GM19043 (cell line): ENCODE data around the gene CFAP58.
A peak's percentile ranks its signal among the peaks of the same experiment; 100 is the strongest.

Experiments
- ATAC-seq: cut with Tn5 transposase; IDR thresholded peaks from one replicate; pipeline ENCODE4 v1.9.1; 2021; ENCODE audit warnings: low read depth; ENCODE audit not compliant: unreplicated experiment

CFAP58 gene

DNA sequence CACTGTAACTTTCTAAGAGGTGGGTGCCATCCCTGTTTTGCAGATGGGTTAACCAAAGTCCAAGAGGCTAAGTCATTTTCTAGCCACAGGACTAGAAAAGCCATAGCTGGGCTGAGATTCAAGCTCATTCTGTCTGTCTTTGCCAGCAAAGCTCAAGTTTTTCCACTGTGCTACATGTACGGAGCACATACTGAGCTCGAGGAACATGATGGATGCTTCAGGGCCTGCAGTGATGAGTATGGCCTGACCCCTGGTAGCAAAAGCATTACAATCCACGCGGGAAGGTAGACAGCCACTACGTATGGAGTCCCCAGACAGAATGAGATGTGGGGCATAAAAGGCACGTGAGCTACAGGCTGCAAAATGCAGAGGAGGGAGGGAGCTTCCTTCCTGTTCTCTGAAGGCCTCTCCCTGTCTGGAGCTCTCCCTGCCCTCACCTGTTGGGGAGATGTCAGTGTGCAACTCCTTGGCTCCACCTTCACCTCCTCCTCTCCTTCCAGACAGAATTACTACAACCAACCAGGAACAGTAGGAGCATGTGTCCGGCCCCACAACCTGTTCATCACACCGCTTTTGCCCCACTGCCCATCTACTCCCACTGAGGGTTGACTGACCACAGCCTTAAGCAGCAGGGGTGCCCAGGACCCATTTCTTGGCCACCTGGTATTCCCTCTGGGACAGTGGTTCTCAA lies 31.8 kb upstream of the CFAP58 start:
- no peak for ATAC-seq

DNA sequence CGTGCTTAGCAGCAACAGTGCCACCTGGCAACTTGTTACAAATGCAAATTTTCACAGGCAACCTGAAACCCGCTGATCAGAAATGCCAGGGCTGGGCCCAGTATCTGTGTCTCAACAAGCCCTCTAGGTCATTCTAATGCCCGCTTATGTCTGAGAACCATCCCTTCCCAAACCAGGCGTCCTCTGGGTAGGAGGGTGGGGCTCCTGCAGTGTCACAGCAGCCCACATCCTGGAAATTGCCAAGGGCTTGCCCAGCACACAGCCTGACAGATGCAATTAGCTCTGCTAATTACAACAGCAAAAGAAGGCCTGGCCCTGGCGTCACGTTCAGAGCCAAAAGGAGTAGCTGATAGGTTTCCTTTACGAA lies 31.2 kb upstream of the CFAP58 start:
- no peak for ATAC-seq

DNA sequence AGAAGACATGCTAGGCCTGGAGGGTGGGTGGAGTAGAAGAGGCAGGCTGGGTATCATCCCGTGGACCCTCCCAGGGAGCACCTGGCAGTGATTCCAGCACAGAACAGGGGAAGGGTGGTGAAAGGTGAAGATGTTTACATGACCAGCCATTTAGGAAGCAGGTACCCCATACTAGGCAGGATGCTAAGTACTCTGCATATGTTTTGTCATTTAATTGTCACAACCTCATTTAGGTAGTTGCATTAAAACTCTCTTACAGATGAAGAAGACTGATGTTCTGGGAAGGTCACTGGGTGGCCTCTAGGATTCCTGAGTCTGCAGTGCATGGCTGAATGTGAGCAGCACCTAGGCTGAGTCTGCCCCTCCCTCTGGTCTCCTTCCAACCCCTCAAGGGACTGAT lies 30.5 kb upstream of the CFAP58 start:
- no peak for ATAC-seq

DNA sequence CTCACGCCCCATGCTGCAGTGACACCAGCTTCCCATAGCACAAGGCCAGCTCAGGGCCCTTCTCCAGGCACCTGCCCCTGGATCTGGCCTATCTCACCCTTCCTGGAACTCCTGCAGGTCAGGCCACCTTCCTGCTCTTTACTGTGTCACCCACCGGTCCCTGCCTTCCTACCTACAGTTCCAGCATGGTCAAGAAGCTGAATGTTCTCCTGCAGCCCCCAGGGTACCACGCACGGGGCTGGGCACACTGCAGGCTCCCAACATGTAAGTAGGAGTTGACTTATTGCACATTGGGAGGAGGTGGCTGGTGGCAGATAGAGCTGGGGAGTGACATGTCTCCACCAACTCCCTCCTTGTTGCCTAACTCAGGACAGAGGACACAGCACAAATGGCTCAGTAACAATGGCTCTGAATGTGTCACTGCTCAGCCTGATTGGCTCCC lies 29.9 kb upstream of the CFAP58 start:
- no peak for ATAC-seq

DNA sequence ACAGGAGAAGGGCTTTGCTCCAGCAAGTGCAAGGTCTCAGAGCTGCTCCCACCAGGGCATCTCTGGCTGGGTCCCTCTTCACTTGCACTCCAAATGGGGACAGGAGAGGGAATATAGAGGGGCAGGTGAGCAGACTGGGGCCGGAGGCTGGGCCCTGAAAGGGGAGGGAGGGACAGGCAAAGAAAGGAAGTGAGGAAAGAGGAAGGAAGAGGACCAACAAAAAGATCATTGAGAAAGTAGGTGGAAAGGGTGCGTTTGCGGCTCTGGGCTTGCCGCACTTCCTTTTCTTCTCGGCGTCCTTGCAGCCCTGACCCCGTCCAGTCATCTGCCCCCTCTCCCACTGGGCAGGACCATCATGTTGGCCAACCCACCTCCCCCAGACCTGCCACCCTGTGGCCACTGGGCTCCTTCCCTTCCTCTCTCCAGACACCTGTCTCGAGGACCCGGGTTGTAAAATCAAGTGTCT lies 29.4 kb upstream of the CFAP58 start:
- ATAC-seq, result no peak

DNA sequence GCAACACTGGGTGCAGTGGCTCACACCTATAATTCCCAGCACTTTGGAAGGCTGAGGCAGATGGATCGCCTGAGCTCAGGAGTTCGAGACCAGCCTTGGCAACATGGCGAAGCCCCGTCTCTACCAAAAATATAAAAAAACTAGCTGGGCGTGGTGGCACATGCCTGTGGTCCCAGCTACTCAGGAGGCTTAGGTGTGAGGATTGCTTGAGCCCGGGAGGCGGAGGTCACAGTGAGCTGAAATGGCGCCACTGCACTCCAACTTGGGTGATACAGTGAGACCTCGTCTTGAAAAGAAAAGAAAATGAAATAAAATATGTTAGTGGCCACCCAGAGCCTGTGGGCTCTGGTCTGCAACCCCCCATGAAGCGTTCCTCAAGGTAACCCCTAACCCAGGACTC lies 28.7 kb upstream of the CFAP58 start:
- no peak for ATAC-seq

DNA sequence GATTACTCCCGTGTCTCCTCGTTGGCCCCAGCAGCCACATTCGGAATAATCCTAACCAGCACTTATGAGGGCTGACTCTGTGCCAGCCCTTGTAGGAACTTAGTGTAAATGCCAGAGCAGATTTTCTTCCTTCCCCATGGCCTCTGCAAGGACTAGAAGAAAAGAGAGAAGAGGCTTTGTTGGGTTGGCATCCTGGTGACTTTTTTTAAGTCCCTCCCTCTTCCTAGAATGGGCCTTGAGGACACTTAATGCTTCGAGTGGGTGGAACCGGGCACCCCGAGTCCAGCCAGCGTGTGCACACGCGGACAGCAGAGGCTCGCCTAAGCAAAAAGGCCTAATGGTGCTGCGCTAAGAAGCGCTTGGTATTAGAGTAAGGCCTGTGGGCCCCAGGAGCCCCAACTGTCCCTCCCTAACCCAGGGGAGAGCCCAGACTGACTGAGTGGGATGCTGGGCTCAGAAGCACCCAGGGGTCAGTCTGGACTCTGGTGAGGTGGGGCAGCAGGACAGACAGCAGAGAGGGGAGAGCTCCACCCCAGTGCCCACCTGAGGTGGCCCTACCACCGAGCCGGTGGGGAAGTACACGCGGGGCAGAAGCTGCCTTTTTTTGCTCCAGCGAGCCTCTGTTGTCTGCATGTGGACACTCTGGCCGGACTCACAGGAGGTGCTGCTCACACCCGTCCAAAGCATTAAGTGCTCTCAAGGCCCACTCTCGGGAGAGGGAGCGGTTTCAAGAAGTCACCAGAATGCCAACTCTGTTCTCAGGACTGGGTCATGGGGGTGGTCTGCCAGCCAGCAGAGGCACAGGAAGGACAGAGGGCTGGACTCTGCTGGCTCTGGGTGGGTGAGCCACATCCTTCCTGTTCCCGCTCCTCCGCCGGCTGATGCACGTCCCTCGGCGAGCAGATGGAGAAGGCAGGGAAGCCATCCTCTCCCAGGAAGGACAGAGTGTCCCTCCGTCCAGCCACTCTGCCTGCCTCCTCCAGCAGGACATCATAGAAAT lies 27.9 kb upstream of the CFAP58 start:
- no peak for ATAC-seq

DNA sequence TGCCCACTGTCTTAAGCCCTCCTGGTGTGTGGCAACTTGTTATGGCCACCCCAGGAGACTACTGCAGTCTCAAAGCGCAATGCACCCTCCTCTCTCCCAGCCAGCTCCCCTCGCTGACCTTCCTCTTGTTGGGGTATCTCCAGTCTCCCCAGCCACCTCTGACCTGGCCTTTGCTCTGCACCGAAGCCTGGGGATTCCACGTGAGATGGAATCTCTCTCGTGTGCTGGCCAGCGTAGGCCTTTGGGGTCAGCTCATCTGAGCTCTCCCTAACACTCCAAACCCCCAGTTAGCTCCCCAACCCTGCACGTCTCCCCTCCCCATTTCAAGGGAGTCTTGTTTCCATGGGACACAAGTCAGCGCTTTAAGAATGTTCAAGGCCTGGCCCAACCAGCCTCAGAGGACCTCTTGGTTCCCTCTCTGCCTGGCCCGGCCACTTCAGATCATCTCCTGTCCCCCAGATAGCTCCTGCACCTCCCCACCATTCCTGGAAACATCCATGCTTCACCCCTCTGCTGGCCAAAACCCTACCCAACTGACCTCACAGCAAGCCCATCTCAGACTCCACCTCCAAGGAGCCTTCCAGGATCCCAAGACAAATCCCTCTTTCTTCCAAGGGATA lies 26.5 kb upstream of the CFAP58 start:
- no peak for ATAC-seq

DNA sequence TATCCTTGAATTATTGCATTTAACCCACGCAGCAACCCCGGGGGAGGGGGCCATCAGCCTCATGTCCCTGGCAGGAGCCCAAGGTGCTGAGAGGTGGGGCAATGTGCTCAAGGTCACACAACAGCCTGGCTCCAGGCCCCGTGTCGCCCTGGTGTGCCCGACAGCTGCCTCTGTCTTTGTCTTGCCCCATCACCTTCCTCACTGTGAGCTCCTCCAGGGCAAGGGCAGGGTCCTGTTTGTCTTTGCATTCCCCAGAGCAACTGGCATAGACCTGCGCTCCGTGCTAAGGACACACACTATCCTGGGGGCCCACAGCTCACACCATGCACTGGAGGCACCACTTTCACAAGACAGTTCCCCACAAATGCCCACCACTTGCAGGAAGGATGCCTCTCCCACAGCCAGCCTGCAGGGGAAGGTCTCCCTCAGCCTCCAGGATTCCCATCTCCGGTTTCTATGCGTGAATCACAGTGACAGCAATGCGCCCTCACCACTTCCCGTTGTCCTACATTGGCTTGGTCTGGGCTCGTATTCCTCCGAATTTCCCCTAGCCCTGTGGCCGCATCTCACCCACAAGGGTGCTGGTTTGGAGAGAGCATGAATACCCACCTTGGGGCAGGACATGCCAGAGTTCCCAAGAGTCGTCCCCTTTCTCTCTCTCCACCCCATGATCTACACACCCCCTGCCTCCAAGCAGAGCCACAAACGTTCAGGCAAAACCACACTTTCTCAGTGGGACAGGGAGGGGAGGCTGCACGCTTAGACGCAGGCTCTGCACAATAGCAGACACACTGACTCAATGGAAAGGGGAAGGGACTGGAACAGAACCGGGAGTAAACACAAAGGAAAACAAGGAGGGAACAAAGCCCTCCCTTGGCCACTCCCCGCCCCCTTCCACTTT lies 25.6 kb upstream of the CFAP58 start:
- no peak for ATAC-seq

DNA sequence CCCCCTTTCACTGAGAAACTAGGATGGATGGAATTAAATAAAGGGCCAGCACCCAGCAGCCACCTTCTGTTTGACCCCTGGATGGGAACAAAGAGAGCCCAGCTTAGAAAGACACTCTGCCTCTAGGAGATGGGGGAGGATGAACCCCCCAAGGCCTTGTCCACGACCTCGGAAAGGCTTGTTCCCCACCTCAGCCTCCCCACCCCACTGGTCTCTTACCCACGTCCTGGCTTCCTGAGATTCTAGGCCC lies 25.1 kb upstream of the CFAP58 start:
- peak; percentile 3 for ATAC-seq

DNA sequence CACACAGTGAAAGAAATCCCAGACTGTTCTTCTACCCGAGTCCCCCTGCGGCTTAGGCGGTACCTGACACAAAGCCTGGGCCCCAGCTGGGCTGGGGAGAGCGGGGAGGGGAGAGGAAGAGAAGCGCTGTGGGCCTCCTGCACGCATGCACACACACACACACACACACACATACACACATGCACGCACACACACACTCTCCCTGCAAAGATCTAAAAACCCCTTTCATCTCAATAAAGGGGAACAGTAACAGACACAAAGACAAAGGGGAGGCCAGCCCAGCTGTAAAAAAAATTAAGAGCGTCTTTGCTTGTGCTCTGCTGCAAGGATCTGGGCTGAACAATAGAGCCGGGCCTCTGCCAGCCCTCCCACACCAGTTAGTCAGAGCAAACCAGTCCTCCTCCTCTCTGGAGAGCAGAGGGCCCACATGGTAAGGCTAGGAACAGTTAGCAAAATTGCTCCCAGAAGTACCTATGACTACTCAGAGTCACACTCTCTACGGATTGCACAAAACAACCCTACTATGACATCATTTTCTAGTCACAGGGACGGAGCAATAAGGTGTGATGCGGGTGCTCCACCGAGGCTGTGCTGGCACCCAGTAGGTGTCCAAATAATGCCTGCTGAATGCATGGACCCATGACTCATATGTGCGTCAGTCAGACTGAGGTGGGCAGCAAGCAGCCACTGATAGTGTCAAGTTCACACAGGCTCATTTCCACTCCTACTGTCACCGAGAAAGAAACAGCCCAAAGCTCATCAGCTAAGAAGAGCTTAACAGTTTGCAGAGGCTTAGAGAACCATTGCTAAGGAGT lies 24.5 kb upstream of the CFAP58 start:
- ATAC-seq, result peak; percentile 64

DNA sequence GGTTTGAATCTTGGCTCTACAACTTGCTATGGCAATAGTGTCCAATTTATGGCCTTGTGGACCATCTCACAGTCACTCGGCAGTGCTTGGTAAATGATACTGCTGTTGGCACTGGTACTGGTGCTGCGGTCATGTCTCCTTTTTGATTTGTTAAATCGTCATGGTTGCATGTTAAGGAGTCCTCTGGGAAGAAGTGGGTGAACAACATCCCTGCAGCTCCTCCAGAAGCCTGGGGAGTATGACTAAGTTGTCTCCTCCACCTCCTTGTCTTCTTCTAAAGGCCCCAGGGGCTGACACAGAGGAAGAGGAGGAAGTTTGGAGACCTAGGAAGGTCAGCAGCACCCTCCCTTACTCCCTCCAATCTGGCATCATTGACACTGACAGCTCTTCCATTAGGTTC lies 23.9 kb upstream of the CFAP58 start:
- no peak for ATAC-seq

DNA sequence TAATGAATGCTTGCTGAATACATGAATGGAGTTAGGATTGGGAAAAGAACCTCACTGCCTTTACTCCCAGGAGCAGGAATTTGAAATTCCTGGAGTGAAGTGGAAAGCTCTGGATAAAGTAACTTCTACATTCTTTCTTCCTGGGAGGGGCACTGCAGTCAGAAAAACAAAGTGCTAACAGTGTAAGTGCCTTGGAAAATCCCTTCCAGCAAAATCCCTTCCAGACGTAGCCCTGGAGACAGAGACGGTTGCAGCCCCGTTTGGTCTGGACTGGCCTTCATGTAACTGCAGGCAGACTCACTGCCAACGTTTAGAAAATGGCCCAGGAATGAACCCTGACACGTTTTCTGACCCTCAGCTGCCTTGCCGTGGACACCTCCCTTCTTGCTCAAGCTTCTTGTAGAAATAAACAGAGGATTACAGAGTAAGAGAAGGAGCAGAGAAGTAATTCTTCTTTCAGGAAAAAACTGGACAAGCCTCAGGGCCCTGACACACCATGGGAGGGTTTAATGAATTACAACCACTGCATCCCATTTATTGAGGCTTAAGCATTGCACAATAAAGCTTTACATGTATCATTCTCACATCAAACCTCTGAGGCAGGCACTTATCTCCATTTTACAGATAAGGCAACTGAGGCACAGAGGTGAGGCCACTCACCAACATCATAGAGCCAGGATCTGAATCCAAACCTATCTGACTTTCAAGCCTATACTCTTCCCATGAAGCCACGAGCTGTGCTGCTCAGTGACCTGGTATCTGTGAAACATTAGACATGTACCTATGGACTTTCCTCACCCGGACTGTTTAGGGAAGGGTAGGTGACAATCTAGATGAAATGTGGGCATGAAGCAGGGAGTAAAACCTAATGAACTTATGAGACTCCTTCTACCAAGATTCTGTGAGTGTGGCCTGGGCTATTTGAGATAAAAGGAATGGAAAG lies 23.2 kb upstream of the CFAP58 start:
- no peak for ATAC-seq

DNA sequence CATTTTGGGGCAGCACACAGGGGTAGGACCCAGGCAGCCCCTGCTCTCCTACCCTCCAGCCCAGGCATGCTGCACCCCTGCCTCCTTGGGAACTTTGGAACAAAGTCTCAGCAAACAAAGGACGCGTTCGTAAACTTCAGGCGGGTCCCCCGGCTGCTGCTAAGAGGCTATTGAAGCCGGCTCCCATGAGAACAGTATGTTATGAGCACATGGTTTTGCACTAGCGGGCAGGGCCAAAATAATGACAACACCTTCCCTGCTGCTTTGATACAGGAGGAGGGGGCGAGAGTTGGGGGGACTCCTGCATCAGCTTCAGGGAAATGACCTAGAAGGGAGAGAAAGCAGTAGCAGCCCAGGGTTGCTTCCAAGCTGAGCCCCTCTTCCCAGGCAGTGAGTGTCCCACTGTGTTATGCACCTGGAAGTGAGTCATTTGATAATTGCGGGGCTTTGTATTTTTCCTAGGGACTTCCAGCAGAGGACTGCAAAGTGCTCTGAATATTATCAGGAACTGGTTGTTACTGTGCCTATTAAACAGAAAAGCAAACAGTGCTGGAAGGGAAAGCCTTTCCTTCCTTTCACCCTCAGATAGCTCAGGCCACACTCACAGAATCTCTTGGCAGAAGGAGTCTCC lies 22.3 kb upstream of the CFAP58 start:
- no peak for ATAC-seq

DNA sequence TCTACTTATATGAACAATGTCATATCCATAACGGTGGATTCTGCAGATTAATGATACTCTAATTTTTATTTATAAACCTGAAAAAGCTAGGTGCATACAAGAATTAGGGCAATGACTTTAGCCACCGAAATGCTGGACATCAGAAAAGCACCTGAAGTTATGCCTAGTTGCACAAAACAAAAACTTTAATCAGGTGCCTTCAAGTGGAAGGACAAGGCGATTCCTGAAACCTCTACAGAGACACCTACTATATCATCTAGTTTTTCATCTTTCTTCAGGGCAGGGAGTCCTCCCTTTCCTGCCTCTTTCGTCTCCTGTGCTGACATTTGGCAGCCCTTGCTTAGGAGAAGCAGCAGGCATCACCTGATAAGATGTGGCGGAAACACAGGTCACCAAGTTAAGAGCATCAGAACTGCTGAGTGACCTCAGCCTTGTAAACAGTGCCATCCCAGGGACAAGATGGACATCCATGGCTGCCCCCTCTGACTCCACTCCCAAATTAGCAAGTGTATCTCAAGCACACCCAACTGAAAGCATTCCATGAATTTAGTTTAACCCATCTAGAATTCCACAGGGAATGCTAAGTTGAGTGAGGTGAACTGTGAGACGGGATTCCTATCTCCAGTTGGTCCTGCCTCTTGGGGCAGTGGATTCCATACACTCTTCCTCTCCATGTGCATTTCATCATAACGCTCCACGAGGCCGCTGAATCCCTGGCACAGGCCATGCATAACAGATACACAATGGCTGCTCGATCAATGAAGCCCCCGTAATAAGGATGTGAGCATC lies 21.2 kb upstream of the CFAP58 start:
- ATAC-seq, result no peak

DNA sequence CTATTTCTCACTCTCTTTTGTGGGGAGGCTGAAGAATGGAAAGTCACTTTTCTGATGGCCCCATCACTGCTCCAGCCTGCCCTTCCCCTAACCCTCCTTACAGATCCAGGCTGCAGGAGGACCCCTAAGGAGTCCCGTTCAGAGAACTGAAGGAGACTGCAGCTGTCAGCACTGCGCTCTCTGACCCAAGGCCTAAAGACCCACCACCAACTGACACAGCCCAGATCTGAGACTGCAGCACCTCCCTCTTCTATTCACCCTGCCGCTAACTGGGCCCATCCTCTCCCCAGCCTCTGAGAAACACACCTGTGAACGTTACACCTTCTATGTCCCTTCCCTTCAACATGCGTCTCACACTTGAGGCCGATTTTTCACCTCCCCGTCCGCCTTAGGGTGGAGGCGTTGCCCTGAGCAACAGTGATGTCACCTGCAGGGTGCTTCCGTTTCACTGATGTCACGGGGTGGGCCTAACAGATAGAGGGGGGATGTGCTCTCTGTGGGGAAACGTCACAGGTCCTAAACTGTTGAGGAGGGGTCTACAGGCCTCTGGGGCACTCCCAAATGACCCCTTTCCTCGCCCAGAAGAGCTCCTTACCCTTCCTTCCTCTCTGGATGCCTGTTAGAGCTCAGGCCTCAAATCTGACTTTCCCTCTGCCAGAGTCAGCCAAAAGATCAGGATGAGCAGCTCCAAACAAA lies 20.5 kb upstream of the CFAP58 start:
- ATAC-seq, result no peak
